KOPT-K1 (cell line): ENCODE data around the gene TMEFF2.

Experiments
- H3K27ac ChIP-seq: fragments of 200-600 bp; sonication (generic); 2 replicates; pipeline ENCODE4 v1.5.1; 2016; ENCODE audit warnings: antibody characterized with exemption, mild to moderate bottlenecking, low read depth, low read length; ENCODE audit not compliant: poor library complexity, severe bottlenecking
- H3K36me3 ChIP-seq: fragments of 200-600 bp; sonication (generic); 2 replicates; pipeline ENCODE4 v1.5.1; 2017; ENCODE audit warnings: antibody characterized with exemption, mild to moderate bottlenecking, low read length, moderate library complexity; ENCODE audit not compliant: insufficient read depth
- H3K9me3 ChIP-seq: fragments of 200-600 bp; sonication (generic); 2 replicates; pipeline ENCODE4 v1.5.1; 2017; ENCODE audit warnings: antibody characterized with exemption, low read length, mild to moderate bottlenecking; ENCODE audit not compliant: insufficient read depth, poor library complexity, severe bottlenecking

Gene TMEFF2

GRCh38 chr2:192042126-192042525, 152.6 kb downstream of the TMEFF2 start:
- Histone ChIP-seq H3K27ac (no peak overlapping the region), H3K36me3 (no peaks in the 10 kb centered on the region), H3K9me3 (no peaks in the 10 kb centered on the region)

GRCh38 chr2:192038110-192038509, 156.6 kb downstream of the TMEFF2 start:
- no peaks in the 10 kb centered on the region for H3K9me3 ChIP-seq
- H3K36me3 ChIP-seq = no peaks in the 10 kb centered on the region

GRCh38 chr2:192035731-192036442, 158.8 kb downstream of the TMEFF2 start:
- Histone ChIP-seq H3K9me3 (no peaks in the 10 kb centered on the region), H3K27ac (no peak overlapping the region), H3K36me3 (no peaks in the 10 kb centered on the region)

More at GRCh38 chr2:192038110-192038509, 156.6 kb downstream of the TMEFF2 start:
- no peak overlapping the region for H3K27ac ChIP-seq

- Histone ChIP-seq H3K27ac (no peak overlapping the region), H3K36me3 (no peaks in the 10 kb centered on the region), H3K9me3 (no peaks in the 10 kb centered on the region)
These were observed 163.9 kb downstream of the TMEFF2 start for GRCh38 chr2:192030856-192031255.

- Histone ChIP-seq H3K9me3 (no peaks in the 10 kb centered on the region), H3K27ac (no peak overlapping the region), H3K36me3 (no peaks in the 10 kb centered on the region)
These were observed 164.4 kb downstream of the TMEFF2 start for GRCh38 chr2:192030289-192030688.

GRCh38 chr2:192029089-192029488, 165.6 kb downstream of the TMEFF2 start:
- Histone ChIP-seq H3K27ac (no peak overlapping the region), H3K36me3 (no peaks in the 10 kb centered on the region), H3K9me3 (no peaks in the 10 kb centered on the region)

GRCh38 chr2:192026825-192027120, 168.0 kb downstream of the TMEFF2 start:
- H3K27ac ChIP-seq = no peak overlapping the region
- H3K9me3 ChIP-seq = no peaks in the 10 kb centered on the region
- H3K36me3 ChIP-seq = no peaks in the 10 kb centered on the region

GRCh38 chr2:192026059-192026824, 168.5 kb downstream of the TMEFF2 start:
- Histone ChIP-seq H3K27ac (no peak overlapping the region), H3K9me3 (no peaks in the 10 kb centered on the region)

GRCh38 chr2:192025637-192026036, 169.1 kb downstream of the TMEFF2 start:
- H3K9me3 ChIP-seq = no peaks in the 10 kb centered on the region
- no peaks in the 10 kb centered on the region for H3K36me3 ChIP-seq
- H3K27ac ChIP-seq = no peak overlapping the region

More at GRCh38 chr2:192026059-192026824, 168.5 kb downstream of the TMEFF2 start:
- H3K36me3 ChIP-seq = no peaks in the 10 kb centered on the region

GRCh38 chr2:192023006-192023405, 171.7 kb downstream of the TMEFF2 start:
- no peak overlapping the region for H3K27ac ChIP-seq
- H3K9me3 ChIP-seq = no peaks in the 10 kb centered on the region
- H3K36me3 ChIP-seq = no peaks in the 10 kb centered on the region

GRCh38 chr2:192017844-192018243, 176.9 kb downstream of the TMEFF2 start:
- H3K9me3 ChIP-seq = no peaks in the 10 kb centered on the region
- H3K36me3 ChIP-seq = no peaks in the 10 kb centered on the region
- H3K27ac ChIP-seq = no peak overlapping the region

- no peak overlapping the region for H3K27ac ChIP-seq
- no peaks in the 10 kb centered on the region for H3K36me3 ChIP-seq
- no peaks in the 10 kb centered on the region for H3K9me3 ChIP-seq
These were observed 178.5 kb downstream of the TMEFF2 start for GRCh38 chr2:192016265-192016664.

- Histone ChIP-seq H3K27ac (no peak overlapping the region), H3K9me3 (no peaks in the 10 kb centered on the region), H3K36me3 (no peaks in the 10 kb centered on the region)
These were observed 181.5 kb downstream of the TMEFF2 start for GRCh38 chr2:192013211-192013610.

GRCh38 chr2:192011196-192011595, 183.5 kb downstream of the TMEFF2 start:
- no peaks in the 10 kb centered on the region for H3K9me3 ChIP-seq
- no peak overlapping the region for H3K27ac ChIP-seq
- no peaks in the 10 kb centered on the region for H3K36me3 ChIP-seq

- no peaks in the 10 kb centered on the region for H3K36me3 ChIP-seq
- H3K27ac ChIP-seq = no peak overlapping the region
- no peaks in the 10 kb centered on the region for H3K9me3 ChIP-seq
These were observed 184.7 kb downstream of the TMEFF2 start for GRCh38 chr2:192010073-192010472.
